ENCODE data around the gene ANKRD9. TPM values are rescaled to one million over a fixed set of nuclear protein-coding genes. Genes with fewer than 3 reads are reported as not detected.
"Not testable (repeated sequence)": the region's sequence is repeated elsewhere in the genome, so short reads cannot be mapped to it uniquely, and the experiment has no call there.

ANKRD9 gene
- polyA plus RNA-seq, 12 donors: 4.9 to 16.0 (median 8.4) TPM; not detected in 1

- peak; percentile 81 for DNase-seq
These were observed 30.9 kb upstream of the ANKRD9 start for GRCh38 chr14:102540315-102541028.

GRCh38 chr14:102539544-102540314, 30.2 kb upstream of the ANKRD9 start:
- DNase-seq: peak; percentile 76

- DNase-seq: no peak
These were observed 29.3 kb upstream of the ANKRD9 start for GRCh38 chr14:102538602-102539543.

GRCh38 chr14:102537981-102538601, 28.5 kb upstream of the ANKRD9 start:
- no peak for DNase-seq

GRCh38 chr14:102532204-102532658, 22.7 kb upstream of the ANKRD9 start:
- DNase-seq: no peak

- no peak for DNase-seq
These were observed 21.4 kb upstream of the ANKRD9 start for GRCh38 chr14:102530828-102531478.

GRCh38 chr14:102528431-102529170, 19.0 kb upstream of the ANKRD9 start:
- DNase-seq: no peak

GRCh38 chr14:102525929-102526497, 16.4 kb upstream of the ANKRD9 start:
- no peak for DNase-seq

GRCh38 chr14:102525219-102525928, 15.8 kb upstream of the ANKRD9 start:
- peak; percentile 75 for DNase-seq

- DNase-seq: peak; percentile 98
These were observed 15.1 kb upstream of the ANKRD9 start for GRCh38 chr14:102524451-102525218.

- no peak for DNase-seq
These were observed 14.2 kb upstream of the ANKRD9 start for GRCh38 chr14:102523569-102524450.

- no peak for DNase-seq
These were observed 13.6 kb upstream of the ANKRD9 start for GRCh38 chr14:102523200-102523568.

GRCh38 chr14:102519709-102520108, 10.1 kb upstream of the ANKRD9 start:
- not testable (repeated sequence) for DNase-seq

GRCh38 chr14:102518063-102518648, 8.6 kb upstream of the ANKRD9 start:
- no peak for DNase-seq

- no peak for DNase-seq
These were observed 8.0 kb upstream of the ANKRD9 start for GRCh38 chr14:102517392-102518062.
